Mesendoderm (in vitro differentiated cells): Measurements from ENCODE around the gene GRIK5.

Source experiments
- DNase-seq: peaks from one replicate; pipeline ENCODE4 v3.0.0; 2013
- H2AK5ac ChIP-seq: 2 replicates; pipeline ENCODE4 v1.6.1; 2013; ENCODE audit warnings: low read length, inconsistent platforms
- H2BK120ac ChIP-seq: 2 replicates; pipeline ENCODE4 v1.6.1; 2013; ENCODE audit warnings: low read depth, mild to moderate bottlenecking, low read length, moderate library complexity, mixed read lengths
- H2BK15ac ChIP-seq: replicated peaks from 2 replicates; pipeline ENCODE4 v1.6.1; 2013; ENCODE audit warnings: low read depth, mild to moderate bottlenecking, moderate library complexity
- H2BK5ac ChIP-seq: 2 replicates; pipeline ENCODE4 v1.6.1; 2013; ENCODE audit warnings: low read length, inconsistent platforms
- H3K18ac ChIP-seq: 2 replicates; pipeline ENCODE4 v1.6.1; 2013; ENCODE audit warnings: mild to moderate bottlenecking, low read length, mixed read lengths
- H3K23ac ChIP-seq: one replicate; pipeline ENCODE4 v1.6.1; 2013; ENCODE audit warnings: low read length
- H3K27ac ChIP-seq: 2 replicates; pipeline ENCODE4 v1.5.1; 2013; ENCODE audit warnings: low read depth, mild to moderate bottlenecking, inconsistent platforms, low read length, moderate library complexity
- H3K27me3 ChIP-seq: 2 replicates; pipeline ENCODE4 v1.6.1; 2013; ENCODE audit warnings: low read length, control low read depth, mild to moderate bottlenecking, inconsistent platforms; ENCODE audit not compliant: insufficient read depth, poor library complexity
- H3K36me3 ChIP-seq: 2 replicates; pipeline ENCODE4 v1.6.1; 2013; ENCODE audit warnings: low read length, inconsistent platforms; ENCODE audit not compliant: control insufficient read depth, insufficient read depth
- H3K4ac ChIP-seq: one replicate; pipeline ENCODE4 v1.6.1; 2013; ENCODE audit warnings: low read depth, mild to moderate bottlenecking, low read length, moderate library complexity
- H3K4me1 ChIP-seq: 2 replicates; pipeline ENCODE4 v1.6.1; 2013; ENCODE audit warnings: low read depth, low read length, inconsistent platforms; ENCODE audit not compliant: control insufficient read depth
- H3K4me2 ChIP-seq: 2 replicates; pipeline ENCODE4 v1.6.1; 2013; ENCODE audit warnings: low read length
- H3K4me3 ChIP-seq: 2 replicates; pipeline ENCODE4 v1.5.1; 2013; ENCODE audit warnings: mild to moderate bottlenecking, low read length
- H3K56ac ChIP-seq: one replicate; pipeline ENCODE4 v1.6.1; 2013; ENCODE audit warnings: low read length
- H3K79me1 ChIP-seq: 2 replicates; pipeline ENCODE4 v1.6.1; 2013; ENCODE audit warnings: low read length, inconsistent platforms
- H3K79me2 ChIP-seq: 2 replicates; pipeline ENCODE4 v1.6.1; 2013; ENCODE audit warnings: mild to moderate bottlenecking, low read length; ENCODE audit not compliant: control insufficient read depth, insufficient read depth
- H3K9ac ChIP-seq: 2 replicates; pipeline ENCODE4 v1.6.1; 2013; ENCODE audit warnings: low read length, inconsistent platforms
- H4K5ac ChIP-seq: one replicate; pipeline ENCODE4 v1.6.1; 2013; ENCODE audit warnings: low read length
- H4K8ac ChIP-seq: one replicate; pipeline ENCODE4 v1.6.1; 2013; ENCODE audit warnings: low read depth, mild to moderate bottlenecking, control low read depth, low read length, moderate library complexity
- WGBS: extraction: QIAGEN DNeasy Blood & Tissue Kit; methylation state at CpG from one replicate; pipeline ENCODE4 v1.1.7; 2013; ENCODE audit warnings: low lambda C conversion rate, missing lambda C conversion rate; ENCODE audit not compliant: insufficient coverage; ENCODE audit errors: extremely low coverage; 5-methylcytosine and 5-hydroxymethylcytosine counted together

Gene GRIK5

DNA sequence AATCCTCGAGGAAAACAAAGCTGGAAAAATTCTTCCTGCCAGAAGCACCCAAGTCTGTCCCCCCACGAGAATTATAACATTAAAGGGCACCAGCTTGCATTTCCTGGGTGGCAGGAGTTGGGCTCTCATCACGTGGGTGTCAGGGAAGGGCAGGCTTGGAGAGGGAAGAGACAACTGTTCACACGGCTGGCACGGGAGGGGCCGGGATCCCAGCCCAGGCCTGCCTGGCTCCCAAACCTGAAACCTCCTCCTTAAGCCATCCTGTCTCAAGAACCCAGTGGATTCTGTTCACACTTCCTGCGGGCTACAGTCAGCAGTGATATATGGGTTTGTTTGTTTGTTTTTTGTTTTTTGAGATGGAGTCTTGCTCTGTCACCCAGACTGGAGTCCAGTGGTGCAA is 12.2 kb downstream of the GRIK5 start:
- H2BK15ac ChIP-seq: no peak overlapping the region
- H3K27me3 ChIP-seq: no peaks in the 10 kb centered on the region
- no peak overlapping the region for H3K4ac ChIP-seq
- peaks cover 7% of the 10 kb centered on the region for H3K36me3 ChIP-seq
- no CpG with 5 or more reads among the region's 7 CpGs for WGBS
- H4K8ac ChIP-seq: no peak overlapping the region
- H3K4me2 ChIP-seq: no peak overlapping the region
- no peak overlapping the region for H3K18ac ChIP-seq
- H3K56ac ChIP-seq: no peak overlapping the region
- DNase-seq: no peak
- no peaks in the 10 kb centered on the region for H3K4me1 ChIP-seq
- no peak overlapping the region for H3K23ac ChIP-seq
- no peak overlapping the region for H3K4me3 ChIP-seq
- H3K9ac ChIP-seq: no peak overlapping the region
- H2AK5ac ChIP-seq: no peak overlapping the region
- no peak overlapping the region for H2BK120ac ChIP-seq
- no peak overlapping the region for H3K27ac ChIP-seq
- H2BK5ac ChIP-seq: no peak overlapping the region
- H4K5ac ChIP-seq: no peak overlapping the region
- no peaks in the 10 kb centered on the region for H3K79me2 ChIP-seq
- no peaks in the 10 kb centered on the region for H3K79me1 ChIP-seq

DNA sequence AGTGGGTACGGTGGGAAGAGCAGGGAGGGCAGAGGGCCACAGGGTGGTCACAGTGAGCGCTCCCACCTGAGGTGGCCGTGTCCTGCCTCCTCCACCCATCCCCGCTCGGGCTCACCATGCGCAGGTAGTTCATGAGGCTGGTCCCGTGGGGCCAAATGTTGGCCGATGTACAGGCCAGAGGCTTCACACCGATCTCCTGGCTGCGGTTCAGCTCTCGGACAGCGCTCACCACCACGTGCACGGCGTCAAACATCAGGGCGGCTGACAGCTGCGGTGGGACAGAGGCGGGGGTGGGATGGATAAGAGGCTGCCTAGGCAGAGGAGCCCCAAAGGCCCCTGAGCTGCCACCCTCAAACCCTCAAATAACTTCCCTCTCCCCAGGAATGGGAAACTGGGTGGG is 15.8 kb downstream of the GRIK5 start:
- no peak overlapping the region for H3K23ac ChIP-seq
- no peak overlapping the region for H3K18ac ChIP-seq
- H3K9ac ChIP-seq: no peak overlapping the region
- H3K4me3 ChIP-seq: no peak overlapping the region
- H3K56ac ChIP-seq: no peak overlapping the region
- H4K5ac ChIP-seq: no peak overlapping the region
- no peaks in the 10 kb centered on the region for H3K27me3 ChIP-seq
- no peak overlapping the region for H3K27ac ChIP-seq
- no peak overlapping the region for H3K4me2 ChIP-seq
- DNase-seq: no peak
- H2BK5ac ChIP-seq: no peak overlapping the region
- H3K4me1 ChIP-seq: no peaks in the 10 kb centered on the region
- H3K79me1 ChIP-seq: no peaks in the 10 kb centered on the region
- H4K8ac ChIP-seq: no peak overlapping the region
- H2BK120ac ChIP-seq: no peak overlapping the region
- H3K79me2 ChIP-seq: no peaks in the 10 kb centered on the region
- no peak overlapping the region for H2BK15ac ChIP-seq
- no peak overlapping the region for H3K4ac ChIP-seq
- no CpG with 5 or more reads among the region's 18 CpGs for WGBS
- H3K36me3 ChIP-seq: peaks cover 7% of the 10 kb centered on the region
- no peak overlapping the region for H2AK5ac ChIP-seq

DNA sequence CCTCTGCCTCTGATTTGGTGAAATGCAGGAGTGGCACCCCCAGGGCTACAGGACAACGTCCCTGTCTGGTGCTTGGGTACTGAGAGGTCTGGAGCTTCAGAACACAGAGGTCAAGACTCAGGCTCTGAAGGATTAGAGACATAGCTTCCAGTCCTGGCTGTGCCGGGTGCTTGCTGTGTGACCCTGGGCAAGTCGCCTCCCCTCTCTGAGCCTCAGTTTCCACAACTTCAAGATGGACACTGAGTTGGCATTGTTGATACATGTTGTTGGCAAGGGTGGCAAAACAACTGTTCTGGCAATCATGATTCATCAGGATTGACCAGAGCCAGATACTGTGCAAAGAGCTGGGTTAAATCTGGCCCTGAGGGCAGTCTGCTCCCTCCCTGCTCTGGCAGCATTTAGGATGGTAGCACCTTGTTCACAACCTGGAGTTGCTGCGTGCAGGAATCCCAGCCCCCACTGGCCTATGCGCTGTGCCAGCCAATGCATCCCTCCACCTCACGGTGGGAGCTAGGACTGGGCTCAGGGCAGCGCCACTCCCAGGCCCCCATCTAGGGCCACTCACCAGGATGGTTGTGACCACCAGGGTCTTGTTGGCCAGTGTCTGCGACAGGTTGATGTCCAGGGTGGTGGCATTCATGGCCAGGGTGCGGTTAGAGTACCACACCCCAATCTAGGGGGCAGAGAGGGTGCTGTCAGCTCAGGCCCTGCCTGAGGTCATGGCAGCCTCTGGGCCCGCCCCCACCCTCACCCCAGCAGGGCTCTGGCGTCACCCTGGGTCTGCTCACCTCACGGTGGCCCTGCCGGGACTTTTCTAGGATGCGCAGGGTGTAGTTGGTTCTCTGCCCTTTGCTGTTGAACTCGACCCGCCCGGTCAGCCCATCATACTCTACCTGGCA is 16.7 kb downstream of the GRIK5 start:
- Histone ChIP-seq H3K18ac (no peak overlapping the region), H2BK120ac (no peak overlapping the region), H3K27me3 (no peaks in the 10 kb centered on the region), H3K4ac (no peak overlapping the region), H3K4me3 (no peak overlapping the region), H3K9ac (no peak overlapping the region), H2BK15ac (no peak overlapping the region), H2BK5ac (no peak overlapping the region), H3K27ac (no peak overlapping the region), H3K4me2 (no peak overlapping the region), H2AK5ac (no peak overlapping the region), H3K36me3 (peaks cover 7% of the 10 kb centered on the region), H4K8ac (no peak overlapping the region), H3K56ac (no peak overlapping the region), H3K23ac (no peak overlapping the region), H3K4me1 (no peaks in the 10 kb centered on the region), H3K79me1 (no peaks in the 10 kb centered on the region), H4K5ac (no peak overlapping the region), H3K79me2 (no peaks in the 10 kb centered on the region)
- WGBS: no CpG with 5 or more reads among the region's 17 CpGs
- DNase-seq: no peak

DNA sequence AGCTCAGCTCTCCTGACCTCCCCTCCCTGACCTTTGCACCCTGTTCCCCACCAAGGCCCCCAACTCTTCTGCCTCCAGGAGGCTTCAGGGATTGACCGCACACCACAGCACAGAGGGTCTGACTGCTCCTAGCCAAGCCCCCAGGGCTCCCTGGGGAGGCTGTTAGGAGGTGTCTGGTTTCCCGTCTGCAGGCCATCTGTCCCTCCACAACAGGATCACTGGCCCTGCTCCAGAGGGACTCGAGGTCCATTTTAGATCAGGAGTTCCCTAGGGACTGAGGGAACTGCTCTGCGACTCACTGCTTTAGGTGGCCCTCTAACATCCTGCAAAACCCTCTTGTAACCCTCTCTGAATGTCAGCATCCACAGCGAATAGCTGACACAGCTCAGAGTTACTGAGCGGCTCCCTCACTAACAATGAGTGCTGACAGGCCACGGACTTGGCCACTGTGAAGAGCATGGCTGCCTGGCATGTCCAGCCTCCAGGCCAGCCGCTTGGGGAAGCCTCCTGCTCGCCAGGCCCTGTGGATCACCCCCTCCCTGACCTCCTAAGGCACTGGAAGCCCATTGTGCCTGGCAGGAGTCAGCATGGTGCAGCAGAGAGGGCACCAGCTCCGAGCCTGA is 17.7 kb downstream of the GRIK5 start:
- H3K4me3 ChIP-seq: no peak overlapping the region

DNA sequence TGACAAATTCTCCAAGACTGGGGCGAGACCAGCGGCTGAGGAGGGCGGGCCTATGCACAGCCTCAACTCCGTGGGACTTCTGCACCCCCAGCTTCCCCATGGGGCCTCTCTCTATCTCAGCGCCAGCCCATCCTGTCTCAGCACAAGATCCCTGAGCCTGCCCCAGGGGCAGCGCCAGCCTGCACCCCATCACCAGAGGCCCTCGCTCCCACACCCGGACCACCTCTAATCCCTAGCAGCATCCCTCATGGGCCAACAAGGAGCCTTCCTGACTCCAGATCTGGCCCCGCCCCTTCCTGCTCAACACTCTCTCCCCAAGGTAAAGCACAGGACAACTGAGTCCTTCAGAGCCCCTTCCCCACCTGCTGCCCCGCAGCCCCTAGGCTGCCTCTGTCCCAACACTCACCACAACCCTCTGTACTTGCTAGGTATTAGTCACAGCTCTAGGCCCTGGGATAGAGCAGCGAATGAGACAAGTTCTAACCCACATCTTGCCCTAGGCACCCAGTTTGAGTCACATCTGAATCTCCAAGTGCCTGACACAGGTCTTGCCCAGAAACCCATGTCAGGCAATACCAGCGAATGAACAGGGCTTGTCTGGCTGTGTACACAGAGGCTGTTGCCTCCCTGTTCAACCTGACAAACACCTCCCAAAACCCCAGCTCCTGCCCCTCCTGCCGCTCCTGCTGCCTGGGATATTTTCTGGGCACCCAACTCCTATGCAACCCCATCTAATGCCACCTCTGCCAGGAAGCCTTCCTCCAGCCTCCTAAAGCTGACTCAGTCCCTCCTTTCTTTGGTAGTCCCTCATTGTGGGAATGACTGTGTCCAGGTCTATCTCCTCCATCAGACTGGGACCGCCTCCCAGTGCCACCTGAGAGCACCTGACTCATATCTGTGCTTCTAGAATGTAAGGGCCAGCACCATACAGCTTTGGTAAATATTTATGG is 18.6 kb downstream of the GRIK5 start:
- no peak overlapping the region for H3K27ac ChIP-seq

More for the DNA sequence above, 17.7 kb downstream of the GRIK5 start:
- no peak overlapping the region for H3K23ac ChIP-seq
- H3K79me1 ChIP-seq: no peaks in the 10 kb centered on the region
- WGBS: no CpG with 5 or more reads among the region's 10 CpGs
- no peak overlapping the region for H2AK5ac ChIP-seq
- H3K27ac ChIP-seq: no peak overlapping the region
- no peak for DNase-seq
- no peak overlapping the region for H3K4me2 ChIP-seq
- H3K4ac ChIP-seq: no peak overlapping the region
- no peaks in the 10 kb centered on the region for H3K4me1 ChIP-seq
- H2BK120ac ChIP-seq: no peak overlapping the region
- H3K56ac ChIP-seq: no peak overlapping the region
- H2BK5ac ChIP-seq: no peak overlapping the region
- no peak overlapping the region for H3K9ac ChIP-seq
- no peak overlapping the region for H4K5ac ChIP-seq
- no peak overlapping the region for H2BK15ac ChIP-seq
- no peak overlapping the region for H4K8ac ChIP-seq
- H3K36me3 ChIP-seq: peaks cover 7% of the 10 kb centered on the region
- H3K27me3 ChIP-seq: no peaks in the 10 kb centered on the region
- no peaks in the 10 kb centered on the region for H3K79me2 ChIP-seq
- no peak overlapping the region for H3K18ac ChIP-seq

More for the DNA sequence above, 18.6 kb downstream of the GRIK5 start:
- Histone ChIP-seq H4K8ac (no peak overlapping the region), H3K4ac (no peak overlapping the region), H2BK5ac (no peak overlapping the region), H3K79me1 (no peaks in the 10 kb centered on the region), H3K27me3 (no peaks in the 10 kb centered on the region), H3K56ac (no peak overlapping the region), H2BK120ac (no peak overlapping the region), H3K4me3 (no peak overlapping the region), H3K79me2 (no peaks in the 10 kb centered on the region), H3K4me1 (no peaks in the 10 kb centered on the region), H3K4me2 (no peak overlapping the region), H3K9ac (no peak overlapping the region), H2AK5ac (no peak overlapping the region), H3K36me3 (peaks cover 3% of the 10 kb centered on the region), H4K5ac (no peak overlapping the region), H3K18ac (no peak overlapping the region), H2BK15ac (no peak overlapping the region), H3K23ac (no peak overlapping the region)
- WGBS: no CpG with 5 or more reads among the region's 14 CpGs
- no peak for DNase-seq
